Lower lobe of right lung (tissue), 2 donors: ENCODE data around the gene FBXL16. TPM values are rescaled to one million over a fixed set of nuclear protein-coding genes. Genes with fewer than 3 reads are reported as not detected.

Experiments
- ATAC-seq, 2 donors: fragments of 200-7000 bp; cut with Tn5 transposase; one replicate each; pipeline ENCODE4 v1.9.1; 2020 to 2022; ENCODE audit warnings: mild to moderate bottlenecking in 2 of 2, moderate library complexity in 2 of 2
- DNase-seq: peaks from one replicate; pipeline ENCODE4 v3.0.0-alpha.2; 2020
- H3K27ac ChIP-seq: fragments of 200-600 bp; one replicate; pipeline ENCODE4 v1.8.0; 2022
- H3K27me3 ChIP-seq: fragments of 200-600 bp; one replicate; pipeline ENCODE4 v1.8.0; 2022; ENCODE audit warnings: low read depth
- H3K36me3 ChIP-seq: fragments of 200-600 bp; one replicate; pipeline ENCODE4 v1.8.0; 2022; ENCODE audit warnings: mild to moderate bottlenecking
- H3K4me1 ChIP-seq: fragments of 200-600 bp; one replicate; pipeline ENCODE4 v1.8.0; 2022
- H3K4me3 ChIP-seq: fragments of 200-600 bp; one replicate; pipeline ENCODE4 v1.8.0; 2022; ENCODE audit warnings: mild to moderate bottlenecking
- H3K9me3 ChIP-seq: fragments of 200-600 bp; one replicate; pipeline ENCODE4 v1.8.0; 2022
- CTCF ChIP-seq: fragments of 200-600 bp; IDR thresholded peaks from one replicate; pipeline ENCODE4 v1.8.0; 2022; ENCODE audit warnings: antibody characterized with exemption, mild to moderate bottlenecking
- intact Hi-C: fragments of 100-400 bp; cut with DNase I; formaldehyde crosslinking; loops from one replicate; pipeline ENCODE4 v1.11.0; 2022
- total RNA-seq: library from RNA; stranded (reverse); fragmentation: NEBNext Ultra II Directional; extraction: Animal tissue kit (Norgen Biotek cat#: 25700); gene quantifications from one replicate; pipeline ENCODE4 v1.2.1, GENCODE V29; 2021
- donor health status: DM: no; HTN: yes; CAD: no; lungs with severe emphysema.

FBXL16 gene
- total RNA-seq, 1 donor from 2014 or later = 11.0 TPM

GRCh38 chr16:676913-677312 lies 28.7 kb downstream of the FBXL16 start:
- H3K9me3 ChIP-seq = no peaks in the 10 kb centered on the region
- peaks cover 29% of the 10 kb centered on the region for H3K36me3 ChIP-seq
- intact Hi-C loops = no loop called here
- no peak overlapping the region for H3K27ac ChIP-seq
- ATAC-seq = no peak
- peaks cover 32% of the 10 kb centered on the region for H3K4me1 ChIP-seq
- peaks cover 11% of the 10 kb centered on the region for H3K27me3 ChIP-seq
- peak; percentile 83 for DNase-seq
- H3K4me3 ChIP-seq = peak overlapping the region; percentile 19
- no peak for TF ChIP-seq CTCF

- DNase-seq (no peak), ATAC-seq (no peak)
- peaks cover 29% of the 10 kb centered on the region for H3K36me3 ChIP-seq
- peaks cover 11% of the 10 kb centered on the region for H3K27me3 ChIP-seq
- intact Hi-C loops = no loop called here
- no peak overlapping the region for H3K4me3 ChIP-seq
- H3K9me3 ChIP-seq = no peaks in the 10 kb centered on the region
- H3K27ac ChIP-seq = no peak overlapping the region
- TF ChIP-seq CTCF = no peak
- H3K4me1 ChIP-seq = peaks cover 28% of the 10 kb centered on the region
Measured at GRCh38 chr16:676565-676902, 29.1 kb downstream of the FBXL16 start.

GRCh38 chr16:675884-676564 lies 29.6 kb downstream of the FBXL16 start:
- intact Hi-C loops = no loop called here
- no peak for TF ChIP-seq CTCF
- no peaks in the 10 kb centered on the region for H3K9me3 ChIP-seq
- peaks cover 11% of the 10 kb centered on the region for H3K27me3 ChIP-seq
- ATAC-seq (no peak), DNase-seq (no peak)
- no peak overlapping the region for H3K27ac ChIP-seq
- peak overlapping the region; percentile 41 for H3K4me3 ChIP-seq
- peaks cover 31% of the 10 kb centered on the region for H3K36me3 ChIP-seq
- peaks cover 23% of the 10 kb centered on the region for H3K4me1 ChIP-seq

GRCh38 chr16:674968-675883 lies 30.4 kb downstream of the FBXL16 start, which contains the start of gene RHBDL1:
Gene RHBDL1, plus strand, starts transcription at chr16:675671. Its CDS starts 120 bp downstream, at chr16:675791.
- no peak within 1 kb of the TSS for H3K27ac ChIP-seq

More at GRCh38 chr16:674968-675883, 30.4 kb downstream of the FBXL16 start, which contains the start of gene RHBDL1:
- peak; percentile 68 for DNase-seq
- peaks cover 39% of the 10 kb centered on the region for H3K36me3 ChIP-seq
- H3K4me3 ChIP-seq = peak within 1 kb of the TSS; percentile 41
- no peak for TF ChIP-seq CTCF
- ATAC-seq = no peak
- H3K4me1 ChIP-seq = peaks cover 19% of the 10 kb centered on the region
- no peaks in the 10 kb centered on the region for H3K9me3 ChIP-seq
- H3K27me3 ChIP-seq = peaks cover 11% of the 10 kb centered on the region
- intact Hi-C loops = no loop called here
